Activated CD4-positive, alpha-beta T cell treated with anti-CD3 and anti-CD28 coated beads for 4 hours (primary cell): ENCODE measurements around the gene RPE65.
A peak's percentile ranks its signal among the peaks of the same experiment; 100 is the strongest.
"Not testable (repeated sequence)": the region's sequence is repeated elsewhere in the genome, so short reads cannot be mapped to it uniquely, and the experiment has no call there.

Source experiments
- DNase-seq, 2 donors: peaks; one replicate each; pipeline ENCODE4 v3.0.0-alpha.2; 2020

RPE65 gene

DNA sequence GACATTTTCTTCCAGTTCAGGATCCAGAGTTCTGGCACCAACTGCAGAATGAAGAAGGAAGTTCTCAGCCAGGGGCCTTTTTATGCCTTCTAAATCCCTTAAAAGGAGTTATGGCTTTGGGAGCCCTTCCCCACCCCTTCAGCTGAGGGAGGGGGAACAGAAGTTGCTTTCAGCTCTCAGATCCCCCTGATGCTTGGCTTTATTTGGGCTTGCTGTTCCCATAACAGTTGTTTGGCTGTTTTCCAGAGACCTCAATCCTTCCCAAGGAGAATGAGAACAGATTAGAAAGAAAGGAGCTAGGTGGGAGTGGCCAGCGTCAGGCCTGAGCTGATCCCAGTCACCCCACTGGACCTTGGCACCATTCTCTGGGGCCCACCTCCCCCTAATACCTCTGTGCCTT, at the start of gene RPE65:
Gene RPE65 (minus strand): TSS at position 54 of the 400 bp plus-strand sequence. CDS start 49 bp downstream, at position 5.
- no peak for DNase-seq

DNA sequence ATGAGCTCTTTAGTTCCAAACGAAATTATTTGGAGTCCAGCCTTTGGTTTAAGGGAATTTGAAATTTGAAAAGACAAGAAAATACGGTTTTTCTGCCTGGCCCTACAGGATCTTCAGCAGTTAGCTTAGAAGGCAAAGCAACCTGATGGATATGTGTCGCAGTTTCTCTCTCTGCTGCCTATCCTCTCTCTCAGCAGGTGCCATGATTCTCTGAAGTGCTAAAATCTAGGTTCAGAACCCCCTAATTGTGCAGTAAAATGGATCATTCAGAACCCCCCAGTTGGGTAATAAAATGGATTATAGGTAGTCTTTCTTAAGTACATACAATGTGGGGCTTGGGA, 47.6 kb upstream of the RPE65 start:
- DNase-seq = no peak

- peak; percentile 52 to 61 for DNase-seq
Observed at GRCh38 chr1:68496680-68497357, 47.1 kb upstream of the RPE65 start, which contains the start of gene DEPDC1. Gene DEPDC1 (minus strand): TSS chr1:68497082. CDS start chr1:68496999, 83 bp downstream.

GRCh38 chr1:68495968-68496679, 46.4 kb upstream of the RPE65 start:
- DNase-seq = no peak

DNA sequence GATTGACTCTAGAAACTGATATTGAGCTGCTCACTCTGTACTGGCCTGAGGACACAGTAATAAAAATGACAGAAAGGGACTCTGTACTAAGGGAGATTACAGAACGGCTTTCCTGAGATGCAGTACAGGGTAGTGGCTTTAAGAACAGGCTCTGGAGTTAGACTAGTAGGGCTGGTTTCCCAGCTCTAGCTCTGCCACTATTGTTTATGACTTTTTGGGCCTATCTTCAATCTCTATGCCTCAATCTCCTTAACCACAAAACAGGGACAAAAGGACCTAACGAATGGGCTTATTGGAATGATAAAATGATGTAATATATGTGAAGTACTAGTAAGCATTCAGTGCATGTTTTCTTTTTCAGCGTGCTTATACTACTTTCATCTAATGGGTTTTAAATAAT, 45.8 kb upstream of the RPE65 start:
- DNase-seq = no peak

DNA sequence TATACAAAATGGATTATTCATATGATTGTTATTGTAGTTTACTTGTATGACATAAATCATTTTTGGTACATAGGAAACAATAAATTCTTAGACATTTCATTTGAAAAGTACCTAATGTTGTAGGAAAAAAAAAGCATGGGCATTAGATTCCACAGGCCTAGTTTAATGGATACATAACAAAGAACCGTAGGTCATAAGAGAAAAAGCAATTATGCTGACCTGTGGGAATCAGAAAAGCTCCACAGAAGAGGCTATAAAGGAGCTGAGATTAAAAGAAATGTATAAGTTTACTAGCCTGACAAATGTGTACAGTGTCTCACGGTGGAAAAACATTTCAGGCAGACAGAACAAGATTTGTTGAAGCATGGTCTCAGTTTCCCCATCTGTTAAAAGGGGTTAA, 43.4 kb upstream of the RPE65 start:
- DNase-seq = no peak

- not testable (repeated sequence) for DNase-seq
Observed at GRCh38 chr1:68492255-68492654, 42.5 kb upstream of the RPE65 start.

DNA sequence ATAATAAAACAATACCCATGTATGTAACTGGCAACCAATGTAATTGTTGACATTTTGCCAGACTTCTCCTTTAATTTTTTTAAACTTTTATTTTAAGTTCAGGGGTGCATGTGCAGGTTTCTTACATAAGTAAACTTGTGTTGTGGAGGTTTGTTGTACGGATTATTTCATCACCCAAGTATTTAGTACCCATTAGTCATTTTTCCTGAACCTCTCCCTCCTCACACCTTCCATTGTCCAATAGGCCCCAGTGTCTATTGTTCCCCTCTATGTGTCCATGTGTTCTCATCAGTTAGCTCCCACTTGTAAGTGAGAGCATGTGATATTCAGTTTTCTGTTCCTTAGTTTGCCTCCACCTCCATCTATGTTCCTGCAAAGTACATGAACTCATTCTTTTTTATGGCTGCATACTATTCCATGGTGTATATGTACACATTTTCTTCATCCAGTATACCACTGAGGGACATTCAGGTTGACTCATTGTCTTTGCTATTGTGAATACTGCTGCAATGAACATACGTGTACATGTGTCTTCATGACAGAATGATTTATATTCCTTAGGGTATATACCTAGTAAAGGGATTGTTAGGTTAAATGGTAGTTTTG, 40.4 kb upstream of the RPE65 start:
- DNase-seq = no peak

DNA sequence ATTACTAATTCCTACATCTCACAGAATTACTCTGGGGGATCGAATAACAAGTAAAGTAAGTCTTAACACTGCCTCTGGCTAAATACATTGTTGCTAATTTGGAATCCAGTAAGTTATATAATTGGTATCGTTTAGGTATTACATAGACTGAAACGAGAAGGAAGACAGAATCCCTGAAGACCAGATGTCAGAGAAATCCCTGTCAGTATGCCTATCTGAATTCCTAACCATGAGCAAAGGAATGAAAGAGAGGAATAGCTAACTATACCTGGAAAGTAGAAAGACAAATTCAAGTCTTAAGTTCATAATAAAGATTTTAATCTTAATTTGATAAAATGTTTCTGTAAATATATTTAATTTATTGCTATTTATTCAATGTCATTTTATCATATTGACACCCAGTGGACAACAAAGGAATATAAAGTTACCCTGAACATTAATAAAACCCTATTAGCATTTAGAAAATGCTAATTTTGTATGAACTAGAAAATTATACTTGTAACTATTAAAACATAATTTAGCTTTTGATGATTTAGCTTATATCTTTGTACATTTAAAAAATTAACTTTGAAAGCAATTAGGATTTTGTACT, 35.8 kb upstream of the RPE65 start:
- DNase-seq = no peak

DNA sequence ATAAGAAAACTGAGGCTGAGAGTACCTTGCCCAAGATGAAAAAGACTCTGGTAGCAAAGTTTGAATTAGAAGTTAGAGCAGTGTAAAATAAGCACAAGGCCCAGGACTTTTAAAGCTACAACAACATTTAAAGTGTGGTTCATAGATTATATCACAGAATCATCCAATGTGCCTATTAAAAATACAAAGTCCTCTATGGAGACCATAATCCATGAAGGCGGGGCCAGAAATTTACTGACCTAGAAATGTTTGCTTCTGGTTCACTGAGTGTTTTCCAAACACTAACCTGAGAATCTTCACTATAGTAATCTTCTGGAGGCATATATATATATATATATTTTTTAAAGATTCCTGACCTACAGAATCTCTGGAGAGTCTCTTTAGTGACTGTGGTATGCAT, 34.9 kb upstream of the RPE65 start:
- DNase-seq = no peak

DNA sequence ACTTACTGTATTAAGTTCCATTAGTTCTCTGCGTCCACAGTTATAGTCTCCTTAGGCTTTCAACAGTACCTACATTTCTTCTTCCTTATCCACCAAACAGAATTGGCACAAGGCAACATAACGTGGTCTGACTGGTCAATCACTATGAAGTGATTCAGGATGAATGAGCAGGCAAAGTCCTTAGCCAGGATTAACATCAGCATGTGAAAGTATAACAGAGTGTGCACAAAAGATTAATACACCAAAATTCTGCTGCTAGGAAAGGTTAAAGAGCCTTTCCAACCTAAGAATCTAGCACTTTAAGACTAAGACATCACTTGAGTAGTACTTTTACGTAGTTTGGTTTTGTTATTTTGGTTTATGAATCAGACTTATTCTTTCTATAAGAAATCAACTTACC, 31.3 kb upstream of the RPE65 start:
- DNase-seq = no peak

- no peak for DNase-seq
Observed at GRCh38 chr1:68479501-68479900, 29.7 kb upstream of the RPE65 start.

- no peak for DNase-seq
Observed at GRCh38 chr1:68478662-68479061, 28.9 kb upstream of the RPE65 start.

DNA sequence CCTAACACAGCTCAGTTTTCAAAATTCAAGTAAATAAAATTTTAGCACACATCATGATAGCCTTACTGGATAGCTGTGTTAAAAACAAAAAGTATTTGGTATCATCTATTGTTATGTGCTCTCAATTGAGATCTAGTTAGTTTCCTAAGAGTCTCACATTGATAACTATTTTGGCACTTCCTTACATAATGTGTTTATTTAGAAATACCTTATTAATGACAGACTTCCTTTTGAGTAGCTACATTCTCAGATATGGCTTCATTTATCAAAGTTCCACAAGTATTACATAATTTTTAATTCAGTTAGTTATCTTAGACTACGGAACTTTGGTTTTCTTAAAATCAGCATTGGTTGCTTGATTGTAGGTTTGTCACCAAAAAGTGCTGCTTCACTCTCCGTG, 26.9 kb upstream of the RPE65 start:
- DNase-seq = not testable (repeated sequence)

DNA sequence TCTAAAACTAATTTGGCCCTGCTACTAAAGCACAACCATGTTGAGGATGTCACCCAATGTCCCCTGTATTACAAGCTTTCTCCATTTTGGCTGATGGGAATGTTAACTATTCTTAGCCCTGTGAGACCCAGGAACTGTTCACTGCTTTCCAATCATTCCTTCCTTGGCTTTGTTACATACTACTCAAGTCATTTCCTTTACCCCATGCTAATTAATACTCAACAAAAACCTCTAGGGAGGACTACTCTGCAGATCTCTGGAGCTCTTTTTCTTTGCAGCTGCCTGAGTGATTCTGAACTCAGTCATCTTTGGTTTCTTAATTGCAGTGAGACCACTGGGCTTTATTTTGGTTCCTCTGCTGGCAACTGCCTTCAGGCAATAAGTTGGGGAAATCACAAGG, 23.3 kb upstream of the RPE65 start:
- DNase-seq = no peak

GRCh38 chr1:68470388-68470970, 20.7 kb upstream of the RPE65 start:
- DNase-seq = no peak

- DNase-seq = no peak
Observed at GRCh38 chr1:68464891-68465290, 15.1 kb upstream of the RPE65 start.

GRCh38 chr1:68460935-68461334, 11.2 kb upstream of the RPE65 start:
- no peak for DNase-seq

- DNase-seq = no peak
Observed at GRCh38 chr1:68459796-68460195, 10.0 kb upstream of the RPE65 start.

GRCh38 chr1:68459091-68459490, 9.3 kb upstream of the RPE65 start:
- DNase-seq = no peak

DNA sequence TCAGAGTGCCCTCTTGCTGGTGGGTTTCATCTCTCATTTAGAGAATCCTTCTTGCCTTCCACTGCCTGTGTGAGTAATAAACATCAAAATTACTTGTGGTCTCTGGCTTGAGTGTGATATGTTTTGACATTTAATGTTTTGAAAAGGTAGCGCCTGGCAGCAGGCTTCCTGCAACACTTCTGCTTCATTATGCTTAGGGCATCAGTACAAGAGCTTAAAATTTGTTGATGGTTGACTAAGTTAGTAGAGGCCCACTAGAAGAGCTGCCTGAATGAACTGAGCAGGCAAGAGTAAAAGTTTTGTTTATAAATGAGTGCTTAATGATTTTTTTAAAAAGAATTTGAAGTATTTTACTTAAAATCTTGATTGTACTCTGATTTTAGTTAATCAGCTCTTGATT, 6.4 kb upstream of the RPE65 start:
- DNase-seq = no peak

GRCh38 chr1:68454534-68454933, 4.8 kb upstream of the RPE65 start:
- no peak for DNase-seq

- DNase-seq = no peak
Observed at GRCh38 chr1:68453060-68453670, 3.4 kb upstream of the RPE65 start.
